HCT116 (cell line): Measurements from ENCODE around the gene NEMP2.

ENCODE experiments used
- CTCF ChIP-seq, 3 experiments: fragments of 200-600 bp in 1 of 3; sonication (generic) in 1 of 3; IDR thresholded peaks in 2 of 3; conservative IDR thresholded peaks in 1 of 3; 2 replicates each; pipeline ENCODE4 v1.5.1; 2012 to 2017; ENCODE audit warnings: low read depth in 2 of 3, low read length in 2 of 3, antibody characterized with exemption in 1 of 3, borderline replicate concordance in 1 of 3, control low read depth in 1 of 3, mild to moderate bottlenecking in 1 of 3, mixed read lengths in 1 of 3, mixed run types in 1 of 3, moderate library complexity in 1 of 3; ENCODE audit not compliant: insufficient read depth in 1 of 3
- EZH2phosphoT487 ChIP-seq: fragments of 200-600 bp; IDR thresholded peaks from 2 replicates; pipeline ENCODE4 v1.6.1; 2018; ENCODE audit warnings: antibody characterized with exemption, borderline replicate concordance
- TCF7L2 ChIP-seq: IDR thresholded peaks from 2 replicates; pipeline ENCODE4 v1.7.0; 2011; ENCODE audit warnings: borderline replicate concordance, inconsistent platforms; ENCODE audit not compliant: insufficient read depth, insufficient read length; ENCODE audit errors: extremely low read depth

DNA sequence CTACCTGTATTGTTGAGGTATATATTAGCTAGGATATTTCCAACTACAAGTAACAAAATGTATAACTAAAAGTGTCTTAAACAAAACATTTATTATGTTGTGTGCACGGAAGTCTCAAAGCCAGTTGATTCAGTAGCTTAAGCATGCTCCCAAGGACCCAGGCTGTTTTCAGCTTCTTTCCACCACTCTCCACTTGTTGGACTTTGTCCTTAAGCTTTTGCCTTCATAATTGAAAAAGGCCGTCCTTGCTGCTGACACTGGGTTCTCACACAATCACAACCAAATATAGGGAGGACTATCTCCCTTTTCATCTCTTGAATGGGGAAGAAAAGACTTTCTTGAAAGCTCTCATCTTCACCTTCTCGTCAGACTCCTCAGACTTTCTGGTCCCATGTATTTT, 12.2 kb upstream of the NEMP2 start:
- TF ChIP-seq CTCF (IDR thresholded peaks at IDR 0.05 in 2 of 3, conservative IDR thresholded peaks at IDR 0.05 in 1 of 3; ENCODE audit: borderline replicate concordance in 1 of 3, insufficient read depth in 1 of 3, low read depth in 2 of 3, low read length in 2 of 3) (no peak), TCF7L2 (no peak), EZH2phosphoT487 (no peak)
